ENCODE results near the gene ZNF598.
"Not testable (repeated sequence)": the region's sequence is repeated elsewhere in the genome, so short reads cannot be mapped to it uniquely, and the experiment has no call there.

ZNF598 gene

DNA sequence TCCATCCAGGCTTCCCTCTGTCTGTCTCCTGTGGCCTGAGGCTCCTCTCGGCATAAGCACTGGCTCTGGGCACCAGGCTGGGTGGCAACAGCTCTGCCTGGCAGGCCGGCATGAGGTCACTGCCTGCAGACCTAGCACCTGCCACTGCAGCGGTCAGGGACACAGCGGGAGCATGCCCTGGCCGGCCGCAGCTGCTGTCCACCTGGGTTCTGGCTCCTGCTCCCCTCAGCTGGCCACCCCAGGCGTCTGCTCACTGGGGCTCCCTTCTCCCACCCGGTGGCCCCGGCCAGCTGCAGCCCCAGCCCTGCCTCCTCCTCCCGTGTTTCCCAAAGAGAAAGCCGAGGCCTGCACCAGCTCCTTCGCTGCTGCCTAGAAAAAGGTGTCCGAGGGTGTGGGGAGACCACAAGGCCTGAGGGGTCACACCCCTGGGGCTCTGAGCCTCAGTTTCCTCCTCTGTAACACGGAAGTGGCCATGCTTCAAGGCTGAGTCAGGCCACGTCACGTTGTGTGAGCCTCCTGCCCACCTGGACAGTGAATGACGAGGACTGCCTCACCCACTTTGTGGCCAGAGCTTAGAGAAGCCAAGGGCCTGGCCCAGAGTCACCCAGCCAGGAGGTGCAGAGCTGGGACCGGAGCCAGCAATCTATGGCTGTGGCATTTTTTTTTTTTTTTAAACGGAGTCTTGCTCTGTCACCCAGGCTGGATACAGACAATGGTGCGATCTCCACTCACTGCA is 31.3 kb upstream of the ZNF598 start:
- DNase-seq (ENCODE audit: low read depth in 1 of 2, low spot score in 1 of 2), result no peak

DNA sequence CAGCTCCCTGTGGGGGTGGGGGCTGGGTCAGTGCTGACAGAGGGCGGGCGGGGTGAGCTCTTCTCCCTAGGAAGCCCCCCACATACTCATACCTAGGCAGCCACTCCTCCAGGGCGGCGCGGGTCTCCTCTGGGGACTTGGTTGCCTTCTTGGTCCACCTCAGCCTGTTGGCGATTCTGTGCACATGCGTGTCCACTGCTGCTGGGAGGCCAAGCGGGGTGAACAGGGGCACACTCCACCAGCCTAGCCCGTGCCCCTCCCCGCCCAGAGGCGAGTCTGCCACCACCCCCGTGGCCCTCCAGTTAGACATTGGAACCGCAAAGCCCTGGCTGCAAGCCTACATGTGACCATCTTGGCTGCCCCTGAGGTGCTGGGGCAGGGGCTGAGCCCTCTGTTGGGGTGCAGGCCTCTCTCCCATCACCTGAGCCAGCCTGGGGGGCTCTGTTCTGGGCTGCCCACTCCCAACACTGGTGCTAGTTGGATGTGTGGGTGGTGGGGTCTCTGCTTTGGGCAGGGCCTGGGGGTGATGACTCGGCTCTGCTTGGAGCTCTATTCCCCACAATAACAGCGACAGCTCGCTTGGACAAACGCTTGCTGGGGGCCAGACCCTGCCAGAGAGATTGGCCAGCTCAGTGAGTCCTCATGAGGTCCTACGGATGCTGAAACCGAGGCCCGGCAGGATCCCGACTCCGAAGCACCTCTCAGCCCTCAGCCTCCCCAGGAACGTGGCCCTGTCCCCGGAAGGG is 30.6 kb upstream of the ZNF598 start:
- no peak for DNase-seq (ENCODE audit: low read depth in 1 of 2, low spot score in 1 of 2)

DNA sequence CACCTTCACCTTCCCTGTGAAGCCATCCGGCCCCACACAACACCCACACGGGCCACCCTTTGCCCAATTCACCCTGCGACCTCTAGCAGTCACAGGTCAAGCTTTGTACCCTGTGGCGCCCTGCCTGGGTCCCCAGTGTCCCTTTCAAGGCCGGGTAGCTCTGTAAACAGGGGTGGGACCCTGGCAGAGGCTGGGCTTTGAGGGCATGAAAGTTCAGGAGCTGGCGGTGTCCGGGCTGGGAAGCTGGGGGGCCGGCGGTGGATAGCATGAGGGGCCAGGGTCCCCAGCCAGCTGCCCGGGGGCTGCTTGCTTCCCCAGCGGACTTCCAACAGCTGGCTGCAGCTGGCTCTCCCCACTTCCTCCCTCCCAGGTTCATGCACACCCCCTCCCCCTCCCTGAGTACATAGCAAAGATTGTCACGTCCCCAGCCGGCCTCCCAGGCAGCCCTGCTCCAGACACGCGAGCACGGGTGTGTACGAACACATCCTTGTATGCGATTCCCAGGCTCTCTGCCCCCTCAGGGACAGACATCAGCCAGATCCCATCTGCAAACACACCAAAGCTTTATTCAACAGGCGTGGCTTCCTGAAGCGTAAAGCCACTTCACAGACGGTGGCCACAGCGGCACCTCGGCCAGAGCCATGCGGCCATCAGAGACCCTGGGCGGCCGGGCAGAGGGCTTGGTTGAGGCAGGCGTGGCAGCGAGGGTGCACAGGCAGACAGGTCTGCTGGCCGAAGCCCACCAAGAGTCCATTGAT is 29.8 kb upstream of the ZNF598 start:
- no peak for DNase-seq (ENCODE audit: low read depth in 1 of 2, low spot score in 1 of 2)

GRCh38 chr16:2038382-2039231 is 29.0 kb upstream of the ZNF598 start:
- DNase-seq (ENCODE audit: low read depth in 1 of 2, low spot score in 1 of 2), result no peak

GRCh38 chr16:2037647-2038381 is 28.2 kb upstream of the ZNF598 start:
- DNase-seq (ENCODE audit: low read depth in 1 of 2, low spot score in 1 of 2), result no peak

- no peak for DNase-seq (ENCODE audit: low read depth in 1 of 2, low spot score in 1 of 2)
Observed at GRCh38 chr16:2037115-2037514, 27.5 kb upstream of the ZNF598 start.

DNA sequence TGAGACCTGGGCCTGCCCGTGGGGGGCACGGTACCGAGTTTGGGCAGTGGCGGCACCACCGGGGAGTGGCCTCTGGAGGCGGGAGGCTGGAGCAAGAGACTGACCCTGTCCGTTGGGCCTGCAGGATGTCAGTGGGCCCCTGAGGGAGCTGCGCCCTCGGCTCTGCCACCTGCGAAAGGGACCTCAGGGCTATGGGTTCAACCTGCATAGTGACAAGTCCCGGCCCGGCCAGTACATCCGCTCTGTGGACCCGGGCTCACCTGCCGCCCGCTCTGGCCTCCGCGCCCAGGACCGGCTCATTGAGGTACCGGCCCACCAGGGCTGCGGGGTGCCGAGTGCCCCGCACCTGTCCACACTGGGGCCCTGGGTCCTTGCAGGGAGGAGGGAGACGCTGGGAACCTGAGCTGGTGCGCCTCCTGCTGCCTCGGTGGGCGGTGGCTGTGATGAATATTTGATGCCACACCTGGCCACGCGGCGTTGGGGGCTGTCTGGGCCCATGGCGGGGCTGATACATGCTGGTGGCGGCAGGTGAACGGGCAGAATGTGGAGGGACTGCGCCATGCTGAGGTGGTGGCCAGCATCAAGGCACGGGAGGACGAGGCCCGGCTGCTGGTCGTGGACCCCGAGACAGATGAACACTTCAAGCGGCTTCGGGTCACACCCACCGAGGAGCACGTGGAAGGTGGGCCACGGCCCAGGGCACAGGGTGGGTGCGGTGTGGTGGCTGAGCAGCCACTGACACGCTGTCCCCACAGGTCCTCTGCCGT is 26.8 kb upstream of the ZNF598 start:
- DNase-seq (ENCODE audit: low read depth in 1 of 2, low spot score in 1 of 2), result no peak

DNA sequence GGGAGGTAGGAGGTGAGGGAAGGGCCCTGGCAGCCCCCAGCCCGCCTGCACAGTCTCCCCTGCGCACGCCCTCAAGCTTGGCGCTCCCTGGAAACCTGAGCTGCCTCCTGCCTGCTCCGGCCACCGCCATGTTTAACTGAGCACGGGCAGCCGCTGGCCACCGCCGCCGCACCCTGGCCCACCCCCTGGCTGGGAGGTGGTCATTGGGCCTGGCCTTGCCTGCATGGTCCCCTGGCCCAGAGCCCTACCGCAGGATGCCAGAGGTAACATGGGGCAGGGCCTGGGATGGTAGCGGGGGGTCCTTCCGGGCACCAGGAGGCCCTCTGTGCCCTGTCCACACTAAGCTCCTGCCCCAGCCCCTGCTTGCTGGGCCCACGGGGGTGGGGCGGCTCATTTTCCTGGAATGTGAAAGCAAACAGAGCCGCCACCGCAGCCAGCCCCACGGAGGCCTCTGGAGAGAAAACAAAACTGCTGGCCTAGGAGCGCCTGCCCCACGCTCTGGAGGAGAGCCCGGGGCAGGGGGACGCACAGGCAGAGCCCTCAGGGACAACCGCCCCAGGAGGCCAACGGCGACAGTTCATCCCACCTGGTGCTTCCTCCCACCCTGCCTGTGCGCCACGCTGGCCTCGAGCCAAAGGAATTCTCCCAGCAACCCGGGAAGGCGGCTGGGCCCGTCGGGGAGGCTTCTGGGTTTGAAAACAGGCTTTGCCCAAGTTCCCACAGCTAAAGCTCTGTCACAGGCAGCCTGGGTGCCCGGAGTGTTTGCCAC is 26.0 kb upstream of the ZNF598 start:
- DNase-seq (ENCODE audit: low read depth in 1 of 2, low spot score in 1 of 2), result no peak

DNA sequence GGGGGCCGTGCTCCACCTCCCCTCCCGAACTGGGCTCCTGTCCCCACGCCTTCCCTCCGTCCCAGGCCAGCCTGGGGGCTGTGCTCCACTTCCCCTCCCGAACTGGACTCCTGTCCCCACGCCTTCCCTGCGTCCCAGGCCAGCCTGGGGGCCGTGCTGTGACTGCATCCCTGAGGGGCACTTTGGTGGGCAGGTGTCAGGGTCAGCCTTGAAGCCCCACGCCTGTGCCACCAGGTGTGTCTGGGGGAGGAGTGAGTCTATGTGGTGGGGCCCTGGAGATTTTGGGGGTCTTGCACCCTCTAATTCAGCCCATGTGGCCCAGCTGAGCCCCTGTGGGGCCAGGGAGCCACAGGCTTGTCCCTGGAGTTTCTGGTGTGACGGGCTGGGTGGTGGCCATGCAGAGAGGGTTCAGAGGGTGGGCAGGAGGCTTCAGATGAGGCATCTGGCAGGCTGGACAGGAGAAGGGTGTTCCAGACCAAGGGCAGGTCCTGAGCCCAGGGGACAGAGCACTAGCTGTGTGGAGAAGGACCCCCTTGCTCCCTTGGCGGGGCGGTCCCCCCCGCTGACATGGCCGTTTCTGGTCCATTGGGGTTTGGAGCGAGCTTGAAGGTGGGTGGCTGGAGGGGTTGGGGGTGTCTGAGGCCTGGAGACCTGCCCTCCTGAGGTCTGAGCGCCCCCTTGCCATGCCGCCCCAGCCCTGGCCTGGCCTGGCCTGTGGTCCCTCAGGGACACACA is 25.2 kb upstream of the ZNF598 start:
- DNase-seq (ENCODE audit: low read depth in 1 of 2, low spot score in 1 of 2), result no peak

- not testable (repeated sequence) for DNase-seq (ENCODE audit: low read depth in 1 of 2, low spot score in 1 of 2)
Observed at GRCh38 chr16:2033909-2034695, 24.5 kb upstream of the ZNF598 start.

DNA sequence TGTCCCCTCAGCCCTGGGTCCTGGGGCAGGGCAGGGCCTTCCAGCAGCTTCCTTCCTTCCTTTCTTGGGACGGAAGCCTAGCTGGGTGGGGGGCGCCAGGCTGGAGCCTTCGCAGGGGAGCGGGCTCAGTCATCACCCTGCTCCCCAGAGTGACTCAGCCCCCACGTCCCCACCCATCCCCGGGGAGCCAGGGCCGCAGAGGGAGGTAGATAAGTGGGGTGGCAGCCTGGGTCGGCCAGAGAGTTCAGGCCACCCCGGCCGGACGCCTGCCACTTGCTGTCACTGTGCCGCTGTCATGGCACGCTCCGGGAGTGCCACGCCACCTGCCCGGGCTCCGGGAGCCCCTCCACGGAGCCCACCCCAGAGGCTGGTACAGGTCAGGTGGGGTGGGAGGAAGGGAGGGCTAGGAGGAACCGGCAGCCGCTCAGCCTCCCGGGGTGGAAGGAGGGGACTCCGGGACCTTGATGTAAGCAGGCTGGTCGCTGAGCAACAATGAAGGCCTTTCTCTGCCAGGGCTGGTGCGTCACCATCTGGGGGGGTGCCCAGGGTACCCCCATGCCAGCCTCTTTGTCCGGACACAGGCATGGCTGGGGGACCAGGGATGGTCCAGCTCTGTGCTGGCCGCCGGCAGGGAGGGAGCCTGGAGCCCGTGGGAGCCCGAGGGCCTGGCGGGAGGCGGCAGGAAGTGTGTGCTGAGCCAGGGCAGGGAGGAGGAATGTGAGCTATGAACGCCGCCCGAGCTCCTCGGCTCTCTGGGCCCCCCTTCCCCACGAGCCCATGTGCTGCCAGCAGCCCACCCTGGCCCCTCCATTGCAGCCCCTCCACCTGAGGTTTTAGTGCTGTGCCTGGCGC is 23.7 kb upstream of the ZNF598 start:
- DNase-seq (ENCODE audit: low read depth in 1 of 2, low spot score in 1 of 2), result no peak

GRCh38 chr16:2032285-2033056 is 22.9 kb upstream of the ZNF598 start:
- no peak for DNase-seq (ENCODE audit: low read depth in 1 of 2, low spot score in 1 of 2)

DNA sequence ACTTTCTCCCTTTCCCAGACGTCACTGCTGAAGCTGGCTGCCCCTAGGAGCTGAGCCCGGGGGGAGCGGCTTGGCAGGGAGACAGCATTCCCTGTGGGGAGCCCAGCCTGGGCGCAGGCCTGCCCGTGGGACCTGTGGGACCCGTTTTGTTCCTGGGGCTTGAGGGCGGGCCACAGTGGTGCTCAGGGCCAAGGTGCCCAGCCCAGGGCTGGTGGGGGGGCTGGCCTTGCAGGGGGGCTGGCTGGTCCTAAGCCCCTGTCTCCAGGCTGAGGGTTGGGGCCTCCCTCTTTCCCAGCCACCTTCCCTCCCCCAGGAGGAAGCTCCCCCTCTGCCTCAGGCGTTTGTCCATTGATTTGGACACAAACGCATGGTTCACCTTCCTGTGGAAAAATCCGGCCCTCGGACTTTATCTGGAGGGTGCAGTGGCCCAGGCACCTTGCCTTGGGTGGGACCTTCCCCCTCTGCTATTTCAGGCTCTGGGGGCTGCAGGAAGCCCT is 21.5 kb upstream of the ZNF598 start:
- DNase-seq (ENCODE audit: low read depth in 1 of 2, low spot score in 1 of 2), result no peak

GRCh38 chr16:2030036-2030435 is 20.4 kb upstream of the ZNF598 start:
- no peak for DNase-seq (ENCODE audit: low read depth in 1 of 2, low spot score in 1 of 2)

DNA sequence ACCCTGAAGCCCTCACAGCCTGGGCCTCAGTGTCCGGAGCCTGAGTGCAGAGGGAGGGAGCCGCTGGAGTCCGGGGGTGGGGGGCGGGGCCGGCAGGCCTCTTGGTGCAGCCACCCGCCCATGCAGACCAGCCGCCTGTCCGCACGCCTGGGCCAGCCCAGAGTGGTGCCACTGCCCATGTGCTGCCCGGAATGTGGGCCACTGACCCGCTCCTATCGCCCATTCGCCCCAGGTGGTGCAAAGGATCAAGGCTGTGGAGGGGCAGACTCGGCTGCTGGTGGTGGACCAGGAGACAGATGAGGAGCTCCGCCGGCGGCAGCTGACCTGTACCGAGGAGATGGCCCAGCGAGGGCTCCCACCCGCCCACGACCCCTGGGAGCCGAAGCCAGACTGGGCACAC is 19.7 kb upstream of the ZNF598 start:
- DNase-seq (ENCODE audit: low read depth in 1 of 2, low spot score in 1 of 2), result no peak

Measured in activated T-helper 1 cell treated with anti-CD3 and anti-CD28 coated beads, Interleukin-2, amount 50 U/mL, for 16 hours (primary cell).